Adrenal gland (tissue), 5 donors: ENCODE data around the gene TNRC18.

Source experiments
- CTCF ChIP-seq, 6 experiments: fragments of 450-650 bp in 4 of 6; fragments of 200-600 bp in 2 of 6; sonication (generic) in 1 of 6; IDR thresholded peaks; 1 replicate in 5 of 6; 2 replicates in 1 of 6; pipeline versions ENCODE4 v1.5.1 to v1.8.0; 2016 to 2021; ENCODE audit warnings: antibody characterized with exemption in 6 of 6, mild to moderate bottlenecking in 2 of 6, moderate library complexity in 1 of 6
- POLR2A ChIP-seq, 2 donors: fragments of 450-650 bp; IDR thresholded peaks; one replicate each; pipeline ENCODE4 v1.6.1; 2017; ENCODE audit warnings: antibody characterized with exemption in 2 of 2, mild to moderate bottlenecking in 2 of 2, moderate library complexity in 1 of 2
- donor health status: DM: no; HTN: no; CAD: no.

GRCh38 chr7:5266191-5267028 lies 157.2 kb downstream of the TNRC18 start:
- TF ChIP-seq POLR2A (IDR thresholded peaks at IDR 0.05) (no peak), CTCF (IDR thresholded peaks at IDR 0.05) (no peak)
